ENCODE data around the gene CITED1. TPM values are rescaled to one million over a fixed set of nuclear protein-coding genes. Genes with fewer than 3 reads are reported as not detected.
"Not testable (repeated sequence)": the region's sequence is repeated elsewhere in the genome, so short reads cannot be mapped to it uniquely, and the experiment has no call there.

Gene CITED1
- polyA plus RNA-seq, 2 of the 4 experiments (the other 2 are of a cell fraction): 0.43 TPM

DNA sequence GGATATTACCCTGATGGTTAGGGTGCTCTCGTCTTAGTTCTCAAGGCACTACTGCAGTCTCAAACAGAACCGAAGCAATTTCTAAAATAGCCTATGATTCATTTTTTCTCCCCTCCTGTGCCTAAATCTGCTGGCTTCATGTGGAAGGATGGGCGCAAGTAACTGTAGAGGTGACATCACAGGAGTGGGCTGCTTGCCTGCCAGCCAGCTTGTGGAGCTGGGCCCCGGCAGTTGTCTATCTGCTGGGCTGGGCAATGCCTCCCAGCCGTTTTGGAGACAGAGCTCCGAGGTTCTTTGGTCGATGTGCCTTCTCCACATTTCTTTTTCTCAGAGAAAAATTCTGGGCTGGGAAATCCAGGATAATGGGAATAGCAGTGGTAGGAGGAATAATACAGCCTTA, 34.3 kb upstream of the CITED1 start:
- ATAC-seq: no peak
- CTCF ChIA-PET: no interaction called here

DNA sequence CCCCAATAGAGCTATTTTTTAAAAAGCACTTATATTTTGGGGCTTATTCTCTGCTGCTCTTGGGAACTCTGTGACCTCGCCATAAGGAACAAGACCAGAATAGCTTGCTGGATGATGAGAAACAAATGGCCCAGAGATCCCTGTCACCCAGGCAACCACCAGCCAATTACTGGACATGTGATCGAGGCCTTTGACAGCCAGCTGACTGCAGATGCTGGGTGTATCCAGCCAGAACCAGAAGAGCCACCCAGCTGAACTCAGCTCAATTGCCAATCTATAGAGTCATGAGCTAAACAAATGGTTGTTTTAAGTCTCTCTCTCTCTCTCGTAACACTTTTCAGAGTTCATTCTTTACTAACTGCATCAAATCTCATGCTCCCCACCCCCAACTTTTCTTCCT, 24.4 kb upstream of the CITED1 start:
- H3K27ac ChIP-seq: no peak overlapping the region
- H3K9me3 ChIP-seq: no peaks in the 10 kb centered on the region
- H3K4me2 ChIP-seq: no peak overlapping the region
- no peak for TF ChIP-seq FOSL2 (IDR thresholded peaks at IDR 0.05)
- no peak for TF ChIP-seq FOSL2 (CRISPR knock-in tag; IDR thresholded peaks at IDR 0.05)
- TF ChIP-seq HOXA7 (CRISPR knock-in tag; IDR thresholded peaks at IDR 0.05): no peak
- TF ChIP-seq SREBF2 (IDR thresholded peaks at IDR 0.05): no peak
- TF ChIP-seq ZSCAN20 (CRISPR knock-in tag; IDR thresholded peaks at IDR 0.05): no peak
- ChIA-PET POLR2A (no interaction called here), CTCF (no interaction called here)
- FAIRE-seq: no peak
- ATAC-seq: no peak
- no peak for DNase-seq (ENCODE audit: low read depth in 1 of 2, low spot score in 1 of 2)
- no peaks in the 10 kb centered on the region for H3K4me1 ChIP-seq
- 97% methylated on average over 3 of the region's 3 CpGs for WGBS (ENCODE audit: missing lambda C conversion rate)
- H3K4me3 ChIP-seq: no peak overlapping the region

More for the DNA sequence above, 34.3 kb upstream of the CITED1 start:
- Histone ChIP-seq H3K4me2 (no peak overlapping the region), H3K9me3 (no peaks in the 10 kb centered on the region), H3K4me3 (no peak overlapping the region), H3K4me1 (no peaks in the 10 kb centered on the region), H3K27ac (no peak overlapping the region)
- POLR2A ChIA-PET: no interaction called here
- TF ChIP-seq, protein P1, sequence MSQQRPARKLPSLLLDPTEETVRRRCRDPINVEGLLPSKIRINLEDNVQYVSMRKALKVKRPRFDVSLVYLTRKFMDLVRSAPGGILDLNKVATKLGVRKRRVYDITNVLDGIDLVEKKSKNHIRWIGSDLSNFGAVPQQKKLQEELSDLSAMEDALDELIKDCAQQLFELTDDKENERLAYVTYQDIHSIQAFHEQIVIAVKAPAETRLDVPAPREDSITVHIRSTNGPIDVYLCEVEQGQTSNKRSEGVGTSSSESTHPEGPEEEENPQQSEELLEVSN (IDR thresholded peaks at IDR 0.05; ENCODE audit: borderline replicate concordance, low read depth): no peak
- TF ChIP-seq EHMT2 (IDR thresholded peaks at IDR 0.05; ENCODE audit: low read depth) (no peak), EP300 (IDR thresholded peaks at IDR 0.05) (no peak), POLR2AphosphoS2 (conservative IDR thresholded peaks at IDR 0.05; ENCODE audit: low read length) (no peak), HOXA7 (CRISPR knock-in tag; IDR thresholded peaks at IDR 0.05) (no peak), HDAC2 (IDR thresholded peaks at IDR 0.05) (no peak), RNF2 (IDR thresholded peaks at IDR 0.05; ENCODE audit: borderline replicate concordance, low read depth) (no peak)
- TF ChIP-seq, protein P2, sequence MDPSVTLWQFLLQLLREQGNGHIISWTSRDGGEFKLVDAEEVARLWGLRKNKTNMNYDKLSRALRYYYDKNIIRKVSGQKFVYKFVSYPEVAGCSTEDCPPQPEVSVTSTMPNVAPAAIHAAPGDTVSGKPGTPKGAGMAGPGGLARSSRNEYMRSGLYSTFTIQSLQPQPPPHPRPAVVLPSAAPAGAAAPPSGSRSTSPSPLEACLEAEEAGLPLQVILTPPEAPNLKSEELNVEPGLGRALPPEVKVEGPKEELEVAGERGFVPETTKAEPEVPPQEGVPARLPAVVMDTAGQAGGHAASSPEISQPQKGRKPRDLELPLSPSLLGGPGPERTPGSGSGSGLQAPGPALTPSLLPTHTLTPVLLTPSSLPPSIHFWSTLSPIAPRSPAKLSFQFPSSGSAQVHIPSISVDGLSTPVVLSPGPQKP (IDR thresholded peaks at IDR 0.05; ENCODE audit: low read depth, low read length): no peak
- TF ChIP-seq, protein P3, sequence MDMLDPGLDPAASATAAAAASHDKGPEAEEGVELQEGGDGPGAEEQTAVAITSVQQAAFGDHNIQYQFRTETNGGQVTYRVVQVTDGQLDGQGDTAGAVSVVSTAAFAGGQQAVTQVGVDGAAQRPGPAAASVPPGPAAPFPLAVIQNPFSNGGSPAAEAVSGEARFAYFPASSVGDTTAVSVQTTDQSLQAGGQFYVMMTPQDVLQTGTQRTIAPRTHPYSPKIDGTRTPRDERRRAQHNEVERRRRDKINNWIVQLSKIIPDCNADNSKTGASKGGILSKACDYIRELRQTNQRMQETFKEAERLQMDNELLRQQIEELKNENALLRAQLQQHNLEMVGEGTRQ (IDR thresholded peaks at IDR 0.05): no peak
- WGBS (ENCODE audit: missing lambda C conversion rate): 95% methylated on average over 7 of the region's 7 CpGs
- DNase-seq (ENCODE audit: low read depth in 1 of 2, low spot score in 1 of 2): no peak
- no peak for FAIRE-seq

DNA sequence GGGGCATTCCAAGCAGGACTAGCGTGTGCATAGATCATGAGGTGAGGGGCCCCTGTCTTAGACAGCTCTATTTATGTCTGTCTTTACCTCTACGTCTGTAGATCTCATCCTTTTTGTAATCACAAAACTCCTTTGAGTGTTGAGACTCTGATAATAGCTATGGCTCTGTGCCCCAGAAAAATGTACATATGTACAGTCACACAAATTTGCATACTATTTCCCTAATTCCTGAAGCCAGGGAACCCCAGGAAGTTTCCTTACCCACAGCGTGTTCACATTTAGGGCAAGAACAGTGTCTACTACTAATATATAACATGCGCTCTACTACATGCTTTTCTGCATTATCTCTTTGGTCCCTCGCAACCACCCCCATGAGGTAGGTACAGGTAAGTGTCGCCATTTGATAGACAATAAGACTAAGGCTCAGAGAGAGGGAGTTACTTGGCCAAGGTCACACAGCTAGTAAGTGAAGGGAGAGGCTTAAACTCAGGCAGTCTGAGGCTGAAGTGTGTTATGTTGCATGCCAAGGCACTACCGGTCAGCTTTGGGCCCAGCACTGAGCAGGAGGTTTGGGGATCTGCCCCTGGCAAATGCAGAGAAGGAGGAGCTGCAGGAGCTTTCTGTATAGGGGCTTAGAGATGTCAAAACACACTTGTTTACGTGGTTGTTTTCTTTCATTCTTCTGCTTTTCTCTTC, 21.0 kb upstream of the CITED1 start:
- WGBS (ENCODE audit: missing lambda C conversion rate): 91% methylated on average over 8 of the region's 8 CpGs
- POLR2A ChIA-PET: no interaction called here

DNA sequence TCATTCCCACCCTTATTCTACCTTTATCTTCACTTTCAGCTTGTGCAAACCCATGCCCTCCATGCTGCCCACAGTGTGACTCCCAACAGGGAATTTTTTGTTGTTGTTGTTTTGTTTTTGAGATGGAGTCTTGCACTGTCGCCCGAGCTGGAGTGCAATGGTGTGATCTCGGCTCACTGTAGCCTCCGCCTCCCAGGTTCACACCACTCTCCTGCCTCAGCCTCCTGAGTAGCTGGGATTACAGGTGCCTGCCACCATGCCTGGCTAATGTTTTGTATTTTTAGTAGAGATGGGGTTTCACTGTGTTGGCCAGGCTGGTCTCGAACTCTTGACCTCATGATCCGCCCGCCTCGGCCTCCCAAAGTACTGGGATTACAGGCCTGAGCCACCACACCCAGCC, 13.9 kb upstream of the CITED1 start:
- 91% methylated on average over 8 of the region's 8 CpGs for WGBS (ENCODE audit: missing lambda C conversion rate)
- CTCF ChIA-PET: not testable (repeated sequence)

More for the DNA sequence above, 21.0 kb upstream of the CITED1 start:
- DNase-seq (ENCODE audit: low read depth in 1 of 2, low spot score in 1 of 2): no peak
- no peak overlapping the region for H3K4me2 ChIP-seq
- no peak for ATAC-seq
- H3K4me1 ChIP-seq: no peaks in the 10 kb centered on the region
- TF ChIP-seq, protein P4, sequence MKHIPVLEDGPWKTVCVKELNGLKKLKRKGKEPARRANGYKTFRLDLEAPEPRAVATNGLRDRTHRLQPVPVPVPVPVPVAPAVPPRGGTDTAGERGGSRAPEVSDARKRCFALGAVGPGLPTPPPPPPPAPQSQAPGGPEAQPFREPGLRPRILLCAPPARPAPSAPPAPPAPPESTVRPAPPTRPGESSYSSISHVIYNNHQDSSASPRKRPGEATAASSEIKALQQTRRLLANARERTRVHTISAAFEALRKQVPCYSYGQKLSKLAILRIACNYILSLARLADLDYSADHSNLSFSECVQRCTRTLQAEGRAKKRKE (CRISPR knock-in tag; IDR thresholded peaks at IDR 0.05; ENCODE audit: low read depth): no peak
- TF ChIP-seq ZSCAN20 (CRISPR knock-in tag; IDR thresholded peaks at IDR 0.05) (no peak), SREBF2 (IDR thresholded peaks at IDR 0.05) (no peak), POLR2A (IDR thresholded peaks at IDR 0.05; ENCODE audit: low read length) (no peak), KDM5A (IDR thresholded peaks at IDR 0.05) (no peak), RCOR1 (IDR thresholded peaks at IDR 0.05; ENCODE audit: low read depth, low read length) (no peak), RARB (CRISPR knock-in tag; IDR thresholded peaks at IDR 0.05) (no peak), CHD2 (IDR thresholded peaks at IDR 0.05; ENCODE audit: low read length, partially characterized antibody) (no peak), ZNF302 (CRISPR knock-in tag; IDR thresholded peaks at IDR 0.05) (no peak), SMC3 (IDR thresholded peaks at IDR 0.05) (no peak), RAD21 (conservative IDR thresholded peaks at IDR 0.05 in 1 of 2, IDR thresholded peaks at IDR 0.05 in 1 of 2) (no peak)
- TF ChIP-seq, protein P2 (IDR thresholded peaks at IDR 0.05; ENCODE audit: low read depth, low read length): no peak
- TF ChIP-seq, protein P5, sequence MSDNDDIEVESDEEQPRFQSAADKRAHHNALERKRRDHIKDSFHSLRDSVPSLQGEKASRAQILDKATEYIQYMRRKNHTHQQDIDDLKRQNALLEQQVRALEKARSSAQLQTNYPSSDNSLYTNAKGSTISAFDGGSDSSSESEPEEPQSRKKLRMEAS (IDR thresholded peaks at IDR 0.05): no peak
- TF ChIP-seq, protein P6, sequence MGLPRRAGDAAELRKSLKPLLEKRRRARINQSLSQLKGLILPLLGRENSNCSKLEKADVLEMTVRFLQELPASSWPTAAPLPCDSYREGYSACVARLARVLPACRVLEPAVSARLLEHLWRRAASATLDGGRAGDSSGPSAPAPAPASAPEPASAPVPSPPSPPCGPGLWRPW (IDR thresholded peaks at IDR 0.05): no peak
- peak; percentile 13 for FAIRE-seq
- CTCF ChIA-PET: interaction anchor here (1.0 kb wide), 1 partner anchor 10 kb away, joined by 3 read pairs; no protein-coding TSS in a partner anchor
- H3K9me3 ChIP-seq: no peaks in the 10 kb centered on the region
- H3K4me3 ChIP-seq: no peak overlapping the region
- H3K27ac ChIP-seq: no peak overlapping the region

More for the DNA sequence above, 13.9 kb upstream of the CITED1 start:
- FAIRE-seq; H3K9me3 ChIP-seq; H3K27ac ChIP-seq; H3K4me2 ChIP-seq; POLR2A ChIA-PET; H3K4me1 ChIP-seq; ATAC-seq; DNase-seq (ENCODE audit: low read depth in 1 of 2, low spot score in 1 of 2); H3K4me3 ChIP-seq: not testable (repeated sequence)

All from A549 (cell line).